ENCODE measurements around the gene TMEM132D.

DNA sequence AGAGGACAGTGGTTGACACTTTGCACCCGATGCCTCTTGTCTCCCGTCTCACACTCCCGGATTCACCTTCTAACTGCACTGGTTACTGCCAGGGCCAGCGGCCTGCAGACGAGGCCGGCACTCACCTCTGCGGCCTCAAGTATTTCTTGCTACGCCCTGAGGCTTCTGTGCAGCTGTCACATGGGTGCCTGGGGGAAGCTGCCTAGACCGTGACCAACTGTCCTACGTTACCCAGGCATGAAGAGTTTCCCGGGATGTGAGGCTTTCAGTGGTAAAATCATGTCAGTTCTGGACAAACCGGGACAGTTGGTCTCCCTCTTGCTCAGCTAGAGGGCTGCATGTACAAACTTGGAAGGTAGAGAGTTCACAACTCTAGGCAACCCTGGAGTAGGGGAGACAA, 776.1 kb downstream of the TMEM132D start:
- TF ChIP-seq CTCF (IDR thresholded peaks at IDR 0.05; ENCODE audit: low read depth, low read length, missing input control) (no peak), GABPA (IDR thresholded peaks at IDR 0.05 in 1 of 2, conservative IDR thresholded peaks at IDR 0.05 in 1 of 2) (no peak), TAF1 (conservative IDR thresholded peaks at IDR 0.05) (no peak), FOXA1 (IDR thresholded peaks at IDR 0.05) (no peak), REST (IDR thresholded peaks at IDR 0.05) (no peak), RAD21 (IDR thresholded peaks at IDR 0.05) (no peak), JUND (IDR thresholded peaks at IDR 0.05) (no peak)

Measured in liver (tissue), 3 donors.